IMR-90 (cell line): Measurements from ENCODE around the gene CCDC38. TPM values are rescaled to one million over a fixed set of nuclear protein-coding genes. Genes with fewer than 3 reads are reported as not detected.

ENCODE experiments used
- ATAC-seq: fragments of 200-7000 bp; cut with Tn5 transposase; 2 replicates; pipeline ENCODE4 v1.9.1; 2020; ENCODE audit warnings: low read depth, mild to moderate bottlenecking, moderate library complexity
- BruUV-seq: library from RNA; stranded (reverse); fragments of 400-500 nt; replicated peaks from 2 replicates; lab custom pipeline; 2021; lab: Mats Ljungman, UMichigan
- CTCF ChIA-PET: fragments of 300-600 bp; formaldehyde crosslinking; extraction: SDS; loops from one replicate; lab custom pipeline; 2021; ENCODE audit warnings: antibody characterized with exemption; lab: Yijun Ruan, JAX
- POLR2A ChIA-PET: fragments of 300-600 bp; sonication (Branson Sonifier 250); formaldehyde crosslinking; loops from one replicate; lab custom pipeline; 2022; ENCODE audit warnings: antibody characterized with exemption; ENCODE audit not compliant: unreplicated experiment; lab: Charles Lee
- DNase-seq: peaks from one replicate; pipeline ENCODE4 v3.0.0; 2013
- H2AFZ ChIP-seq: replicated peaks from 2 replicates; pipeline ENCODE3; 2013; ENCODE audit warnings: low read length, mild to moderate bottlenecking; ENCODE audit not compliant: poor library complexity
- H2AK5ac ChIP-seq: 2 replicates; pipeline ENCODE4 v1.6.1; 2013; ENCODE audit warnings: low read depth, low read length, inconsistent platforms
- H2AK9ac ChIP-seq: replicated peaks from 2 replicates; pipeline ENCODE3; 2013; ENCODE audit warnings: mild to moderate bottlenecking, low read depth, low read length, moderate library complexity; ENCODE audit not compliant: poor library complexity
- H2BK120ac ChIP-seq: 2 replicates; pipeline ENCODE4 v1.6.1; 2013; ENCODE audit warnings: low read depth, low read length, inconsistent platforms
- H2BK15ac ChIP-seq: 3 replicates; pipeline ENCODE4 v1.6.1; 2013; ENCODE audit warnings: low read depth, low read length, inconsistent platforms
- H2BK20ac ChIP-seq: 2 replicates; pipeline ENCODE4 v1.6.1; 2013; ENCODE audit warnings: low read depth, mild to moderate bottlenecking, inconsistent platforms, low read length, moderate library complexity
- H2BK5ac ChIP-seq: 2 replicates; pipeline ENCODE4 v1.6.1; 2013; ENCODE audit warnings: mild to moderate bottlenecking, low read depth, low read length, inconsistent platforms; ENCODE audit not compliant: poor library complexity, severe bottlenecking
- H3K14ac ChIP-seq: replicated peaks from 2 replicates; pipeline ENCODE4 v1.6.1; 2013; ENCODE audit warnings: low read depth, low read length, inconsistent platforms
- H3K18ac ChIP-seq: 2 replicates; pipeline ENCODE4 v1.6.1; 2013; ENCODE audit warnings: low read depth, low read length, control low read depth
- H3K23ac ChIP-seq: 2 replicates; pipeline ENCODE4 v1.6.1; 2013; ENCODE audit warnings: low read depth, low read length, inconsistent platforms
- H3K27ac ChIP-seq: 2 replicates; pipeline ENCODE4 v1.5.1; 2013; ENCODE audit warnings: mild to moderate bottlenecking, control low read depth, low read length; ENCODE audit not compliant: insufficient read depth
- H3K27me3 ChIP-seq: 2 replicates; pipeline ENCODE4 v1.6.1; 2013; ENCODE audit warnings: low read length; ENCODE audit not compliant: control insufficient read depth, insufficient read depth
- H3K36me3 ChIP-seq: 2 replicates; pipeline ENCODE4 v1.6.1; 2013; ENCODE audit warnings: low read length, mixed read lengths; ENCODE audit not compliant: control insufficient read depth, insufficient read depth
- H3K4ac ChIP-seq: 2 replicates; pipeline ENCODE4 v1.6.1; 2013; ENCODE audit warnings: low read depth, low read length, inconsistent platforms
- H3K4me1 ChIP-seq: 2 replicates; pipeline ENCODE4 v1.6.1; 2013; ENCODE audit warnings: low read length, mixed read lengths; ENCODE audit not compliant: control insufficient read depth, insufficient read depth
- H3K4me2 ChIP-seq: 2 replicates; pipeline ENCODE4 v1.6.1; 2013; ENCODE audit warnings: low read depth, mild to moderate bottlenecking, control low read depth, low read length, moderate library complexity
- H3K4me3 ChIP-seq: 2 replicates; pipeline ENCODE4 v1.5.1; 2013; ENCODE audit warnings: low read depth, mild to moderate bottlenecking, control low read depth, low read length, moderate library complexity; ENCODE audit not compliant: insufficient read depth
- H3K56ac ChIP-seq: 2 replicates; pipeline ENCODE4 v1.6.1; 2013; ENCODE audit warnings: low read length, inconsistent platforms; ENCODE audit not compliant: insufficient read depth; ENCODE audit errors: extremely low read depth
- H3K79me1 ChIP-seq, 2 experiments: 2 replicates each; pipeline ENCODE4 v1.6.1; 2013; ENCODE audit warnings: low read length in 2 of 2, inconsistent platforms in 1 of 2, low read depth in 1 of 2
- H3K9ac ChIP-seq: 2 replicates; pipeline ENCODE4 v1.6.1; 2013; ENCODE audit warnings: low read depth, low read length, control low read depth
- H3K9me1 ChIP-seq: 2 replicates; pipeline ENCODE4 v1.6.1; 2013; ENCODE audit warnings: low read length, inconsistent platforms; ENCODE audit not compliant: insufficient read depth
- H3K9me3 ChIP-seq: 2 replicates; pipeline ENCODE4 v1.6.1; 2013; ENCODE audit warnings: low read length; ENCODE audit not compliant: control insufficient read depth, insufficient read depth
- H4K20me1 ChIP-seq: 2 replicates; pipeline ENCODE4 v1.6.1; 2013; ENCODE audit warnings: low read length, inconsistent platforms; ENCODE audit not compliant: insufficient read depth
- H4K5ac ChIP-seq: 2 replicates; pipeline ENCODE4 v1.6.1; 2013; ENCODE audit warnings: mild to moderate bottlenecking, low read depth, low read length, control low read depth
- H4K8ac ChIP-seq, 2 experiments: 2 replicates each; pipeline ENCODE4 v1.6.1; 2013; ENCODE audit warnings: low read depth in 2 of 2, low read length in 2 of 2, control low read depth in 1 of 2, inconsistent platforms in 1 of 2
- H4K91ac ChIP-seq: 2 replicates; pipeline ENCODE4 v1.6.1; 2013; ENCODE audit warnings: low read depth, low read length, inconsistent platforms; ENCODE audit not compliant: insufficient read depth
- CTCF ChIP-seq: conservative IDR thresholded peaks from 2 replicates; pipeline ENCODE4 v1.5.1; 2012; ENCODE audit warnings: mild to moderate bottlenecking, low read depth, low read length, improper control_type of control experiment
- MAFK ChIP-seq: IDR thresholded peaks from 2 replicates; pipeline ENCODE4 v1.6.1; 2012; ENCODE audit warnings: low read depth, low read length, improper control_type of control experiment
- RAD21 ChIP-seq: IDR thresholded peaks from 2 replicates; pipeline ENCODE4 v1.6.1; 2012; ENCODE audit warnings: low read length, improper control_type of control experiment
- SMC3 ChIP-seq: fragments of 150-350 bp; IDR thresholded peaks from 2 replicates; pipeline ENCODE4 v1.6.1; 2016; ENCODE audit warnings: low read depth, mild to moderate bottlenecking, antibody characterized with exemption, low read length, moderate library complexity
- WGBS, 2 experiments: methylation state at CpG; one replicate each; pipeline versions ENCODE4 v1.1.5 to v1.1.7; 2013; ENCODE audit warnings: missing lambda C conversion rate in 2 of 2; ENCODE audit not compliant: insufficient read length in 1 of 2; ENCODE audit errors: extremely low coverage in 2 of 2; 5-methylcytosine and 5-hydroxymethylcytosine counted together
- dilution Hi-C: fragments of 300-500 bp; cut with HindIII; formaldehyde crosslinking; loops from one replicate; pipeline ENCODE4 v1.14.3; 2018; ENCODE audit warnings: low sequenced_read_pairs; ENCODE audit not compliant: unreplicated experiment
- in situ Hi-C: fragments of 300-500 bp; cut with MboI; formaldehyde crosslinking; loops from 3 replicates; pipeline ENCODE4 v1.14.3; 2019; ENCODE audit warnings: low sequenced_read_pairs, inconsistent platforms, mixed read lengths
- intact Hi-C: fragments of 100-400 bp; cut with micrococcal nuclease; formaldehyde crosslinking; loops from 2 replicates; pipeline ENCODE4 v1.10.0; 2022
- polyA plus RNA-seq, 3 experiments: library from polyadenylated mRNA; depleted of rRNA; stranded (reverse); fragments of >200 nt; gene quantifications; 2 replicates each; pipeline ENCODE4 v1.2.3, GENCODE V29; 2012; ENCODE audit warnings: low replicate concordance in 1 of 3
- total RNA-seq: library from RNA; depleted of rRNA; stranded (reverse); fragments of >200 nt; gene quantifications from 2 replicates; pipeline ENCODE4 v1.2.3, GENCODE V29; 2012

The CCDC38 gene
- total and polyA plus RNA-seq, 2 of the 4 experiments (the other 2 are of a cell fraction), result not detected

GRCh38 chr12:95918194-95918993, 24.0 kb downstream of the CCDC38 start:
- Histone ChIP-seq H3K14ac (no peak overlapping the region), H2BK120ac (no peak overlapping the region), H3K23ac (no peak overlapping the region), H3K56ac (no peak overlapping the region), H3K27ac (no peak overlapping the region), H4K20me1 (no peaks in the 10 kb centered on the region), H3K4ac (no peak overlapping the region), H2AK5ac (no peak overlapping the region), H2BK5ac (no peak overlapping the region), H3K79me1 (no peaks in the 10 kb centered on the region), H3K9ac (no peak overlapping the region), H2BK15ac (no peak overlapping the region), H2AFZ (peak overlapping the region; percentile 74), H3K18ac (no peak overlapping the region), H4K5ac (no peak overlapping the region), H4K91ac (no peak overlapping the region), H3K36me3 (no peaks in the 10 kb centered on the region), H4K8ac (no peak overlapping the region), H3K4me2 (no peak overlapping the region), H3K4me3 (no peak overlapping the region), H2BK20ac (no peak overlapping the region), H2AK9ac (no peak overlapping the region), H3K9me3 (no peaks in the 10 kb centered on the region), H3K4me1 (no peaks in the 10 kb centered on the region), H3K9me1 (no peaks in the 10 kb centered on the region), H3K27me3 (peaks cover 7% of the 10 kb centered on the region)
- intact Hi-C loops (loop anchor here (1.0 to 2.0 kb wide), 4 partner anchors 80 to 598 kb away; no protein-coding TSS in a partner anchor), in situ Hi-C loops (no loop called here), dilution Hi-C loops (no loop called here)
- no TSS peak for BruUV-seq
- DNase-seq (peak; percentile 42), ATAC-seq (peak; percentile 98)
- WGBS, 2 experiments, result no CpG with 5 or more reads among the region's 7 CpGs
- TF ChIP-seq SMC3 (peak; percentile 54), RAD21 (peak; percentile 66), CTCF (peak; percentile 73), MAFK (no peak)
- ChIA-PET POLR2A (no interaction called here), CTCF (interaction anchor here (0.6 to 1.9 kb wide), 7 partner anchors 12 to 97 kb away, joined by 3 to 11 read pairs (median 4); partner anchors contain the start of gene CCDC38)
